HCEC 1CT (cell line): ENCODE data around the gene HDAC4.
"Not testable (repeated sequence)": the region's sequence is repeated elsewhere in the genome, so short reads cannot be mapped to it uniquely, and the experiment has no call there.

Experiments
- DNase-seq: peaks from one replicate; pipeline ENCODE4 v3.0.0-alpha.2; 2017

HDAC4 gene

DNA sequence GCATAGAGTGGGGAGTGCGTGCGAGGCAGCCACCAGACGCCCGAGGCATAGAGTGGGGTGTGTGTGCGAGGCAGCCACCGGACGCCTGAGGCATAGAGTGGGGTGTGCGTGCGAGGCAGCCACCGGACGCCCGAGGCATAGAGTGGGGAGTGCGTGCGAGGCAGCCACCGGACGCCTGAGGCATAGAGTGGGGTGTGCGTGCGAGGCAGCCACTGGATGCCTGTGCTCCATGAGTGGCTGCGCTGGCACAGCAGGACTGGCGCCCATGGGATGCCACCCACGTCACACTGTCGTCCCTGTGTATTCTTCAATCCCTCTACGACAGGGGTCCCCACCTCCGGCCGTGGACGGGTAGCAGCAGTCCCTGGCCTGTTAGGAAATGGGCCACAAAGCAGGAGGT lies 221.9 kb downstream of the HDAC4 start:
- DNase-seq, result no peak

DNA sequence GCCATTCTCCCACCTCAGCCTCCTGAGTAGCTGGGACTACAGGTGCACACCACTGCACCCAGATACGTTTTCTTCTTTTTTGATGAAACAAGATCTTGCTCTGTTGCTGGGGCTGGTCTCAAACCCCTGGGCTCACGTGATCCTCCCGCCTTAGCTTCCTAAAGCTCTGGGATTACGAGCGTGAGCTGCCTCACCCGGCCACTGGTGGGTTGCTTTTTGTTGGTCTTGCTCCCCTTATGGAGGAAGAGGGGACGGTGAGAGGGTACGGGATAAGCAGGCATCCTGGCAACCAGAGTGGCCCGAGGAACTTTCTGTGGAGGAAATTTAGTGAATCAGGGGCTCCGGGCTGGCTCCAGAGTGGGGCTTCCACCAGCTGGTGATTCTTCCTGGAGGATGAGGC lies 222.3 kb downstream of the HDAC4 start:
- no peak for DNase-seq

DNA sequence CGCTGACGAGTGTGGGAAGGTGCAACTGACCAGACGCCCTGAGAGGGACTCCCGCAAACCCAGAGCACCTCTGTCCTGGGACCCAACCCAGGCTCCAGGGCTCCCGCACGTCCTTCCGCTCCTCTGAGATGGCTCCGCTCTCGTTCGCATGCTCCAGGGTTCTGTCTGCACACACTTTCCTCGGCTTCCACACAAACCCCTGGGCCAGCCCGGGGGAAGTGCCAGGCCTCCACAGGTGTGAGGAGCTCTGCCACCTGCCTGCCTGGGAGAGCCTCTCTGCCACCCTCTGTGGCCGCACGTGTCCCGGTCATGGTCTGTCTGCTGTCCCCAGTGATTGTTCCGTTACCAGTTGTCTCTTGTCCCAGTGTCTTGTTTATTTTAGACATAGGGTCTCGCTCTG lies 222.9 kb downstream of the HDAC4 start:
- DNase-seq, result no peak

DNA sequence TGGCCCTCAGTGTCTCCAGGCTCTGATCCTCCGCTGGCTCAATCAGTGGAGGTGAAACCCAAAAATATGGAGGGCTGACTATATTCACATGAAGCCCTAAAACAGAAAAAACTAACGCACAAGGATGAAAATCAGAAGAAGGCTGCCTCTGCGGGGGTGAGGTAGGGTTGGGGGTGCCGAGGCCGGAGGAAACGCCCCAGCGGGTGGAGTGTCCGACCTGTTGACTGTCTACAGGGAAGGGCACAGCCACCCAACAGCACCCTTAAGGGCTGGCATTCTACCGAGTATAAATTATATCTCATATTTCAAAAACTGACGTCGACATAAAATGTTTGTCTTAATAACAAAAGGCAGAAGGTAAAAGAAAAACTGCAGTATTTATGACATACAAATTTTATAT lies 223.5 kb downstream of the HDAC4 start:
- DNase-seq, result no peak

DNA sequence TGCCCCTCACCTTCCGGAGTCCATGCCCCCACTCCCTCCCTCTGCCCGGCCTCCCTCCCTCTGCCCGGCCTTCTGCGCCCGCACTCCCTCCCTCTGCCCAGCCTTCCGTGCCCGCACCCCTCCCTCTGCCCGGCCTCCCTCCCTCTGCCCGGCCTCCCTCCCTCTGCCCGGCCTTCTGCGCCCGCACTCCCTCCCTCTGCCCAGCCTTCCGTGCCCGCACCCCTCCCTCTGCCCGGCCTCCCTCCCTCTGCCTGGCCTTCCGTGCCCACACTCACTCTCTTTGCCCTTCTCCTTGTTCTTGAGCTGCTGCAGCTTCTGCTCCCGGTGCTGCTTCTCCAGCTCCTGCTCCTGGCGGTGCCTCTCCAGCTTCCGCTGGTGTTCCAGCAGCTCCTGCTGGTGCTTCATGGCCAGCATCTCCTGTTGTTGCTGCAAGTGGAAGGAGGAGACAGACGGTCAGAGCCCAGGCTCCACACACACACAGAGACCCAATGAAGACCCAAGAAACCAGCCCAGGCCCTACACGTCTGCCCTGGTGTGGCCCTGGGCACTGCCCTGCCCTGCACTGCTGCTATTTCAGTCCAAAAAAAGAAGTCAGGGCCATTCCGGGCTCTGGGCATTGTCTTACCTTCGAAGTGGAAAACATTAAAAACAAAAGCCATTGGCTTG lies 224.5 kb downstream of the HDAC4 start:
- not testable (repeated sequence) for DNase-seq

DNA sequence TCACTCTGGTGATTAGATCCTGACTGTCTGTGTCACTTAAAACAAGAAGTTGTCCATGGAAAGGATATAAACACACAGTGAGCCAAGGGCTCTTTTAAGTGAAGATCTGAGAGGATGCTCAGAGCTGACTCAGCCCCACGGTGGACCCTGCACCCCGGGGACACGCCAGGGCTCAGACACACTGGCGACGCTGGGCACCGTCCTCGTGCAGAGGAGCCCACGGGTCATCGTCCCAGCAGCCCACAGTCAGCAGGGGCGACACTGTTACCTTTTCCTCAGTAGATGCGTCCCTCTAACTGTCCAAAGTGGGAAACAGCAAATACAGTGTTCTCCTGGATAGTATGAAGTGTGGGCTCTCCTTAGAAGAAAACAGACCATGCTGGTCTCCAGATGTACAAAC lies 225.6 kb downstream of the HDAC4 start:
- no peak for DNase-seq

DNA sequence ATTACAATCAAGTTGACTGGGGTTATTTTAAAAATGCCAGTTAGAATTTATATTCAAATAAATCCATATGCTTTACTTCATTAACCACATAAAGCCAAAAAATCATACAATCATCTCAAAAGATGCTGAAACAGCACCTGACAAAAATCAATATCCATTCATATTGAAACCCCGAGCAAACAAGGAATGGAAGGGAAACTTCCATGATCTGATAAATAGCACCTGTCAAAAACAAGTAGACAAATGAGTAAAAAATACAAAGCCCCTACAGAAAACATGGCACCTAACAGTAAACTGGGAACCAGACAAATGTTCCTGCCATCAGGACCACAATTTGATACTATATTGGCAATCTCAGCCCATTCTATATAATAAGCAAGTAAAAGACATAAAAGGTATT lies 227.5 kb downstream of the HDAC4 start:
- no peak for DNase-seq

DNA sequence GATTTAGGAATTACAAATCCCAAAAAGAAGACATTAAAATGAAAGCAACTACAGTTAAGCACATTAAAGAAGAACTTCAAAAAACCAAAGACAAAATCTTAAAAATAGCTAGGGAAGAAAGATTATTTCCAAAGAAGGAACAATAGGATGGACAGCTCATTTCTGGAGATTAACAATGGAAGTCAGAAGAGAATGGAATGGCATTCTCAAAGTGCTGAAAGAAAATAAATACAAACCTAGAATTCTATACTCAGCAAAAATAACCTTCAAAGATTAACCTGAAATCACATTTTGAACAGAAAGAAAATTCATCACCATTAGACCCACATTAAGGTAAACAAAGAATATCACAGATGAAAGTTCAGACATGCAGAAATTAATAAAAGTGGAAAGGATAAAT lies 229.2 kb downstream of the HDAC4 start:
- no peak for DNase-seq

DNA sequence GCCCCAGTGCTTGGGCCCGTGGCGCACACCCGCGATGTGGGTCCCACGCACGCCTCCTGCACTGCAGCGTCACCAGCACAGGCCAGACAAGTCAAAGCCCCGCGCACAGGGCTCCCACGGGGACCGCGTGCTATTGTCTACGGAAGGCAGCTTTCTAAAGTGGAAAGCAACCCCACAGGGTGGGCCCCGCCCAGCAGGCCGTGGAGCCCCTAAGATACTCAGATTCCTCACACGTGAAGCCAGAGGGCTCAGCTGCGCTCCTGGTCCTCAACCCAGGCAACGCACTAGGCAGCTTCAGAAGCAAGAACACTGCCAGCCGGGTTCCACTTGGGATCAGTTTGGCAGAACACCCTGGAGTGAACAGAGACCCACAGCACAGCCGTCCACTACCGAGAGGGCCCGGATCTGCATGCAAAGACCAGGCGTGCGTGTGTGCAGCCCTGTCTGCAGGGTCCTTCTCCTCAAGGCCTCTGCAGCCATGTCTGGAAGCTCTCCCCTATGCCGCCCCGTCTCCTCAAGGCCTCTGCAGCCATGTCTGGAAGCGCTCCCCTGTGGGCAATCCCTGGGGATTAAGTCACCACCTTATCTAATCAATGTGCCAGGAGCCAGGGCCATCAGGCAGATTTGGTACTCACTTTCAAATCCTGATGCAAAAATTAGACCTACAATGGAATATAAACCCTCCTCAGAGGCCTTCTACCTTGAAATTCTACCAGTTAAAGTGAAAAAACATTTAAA lies 231.3 kb downstream of the HDAC4 start:
- DNase-seq, result no peak

DNA sequence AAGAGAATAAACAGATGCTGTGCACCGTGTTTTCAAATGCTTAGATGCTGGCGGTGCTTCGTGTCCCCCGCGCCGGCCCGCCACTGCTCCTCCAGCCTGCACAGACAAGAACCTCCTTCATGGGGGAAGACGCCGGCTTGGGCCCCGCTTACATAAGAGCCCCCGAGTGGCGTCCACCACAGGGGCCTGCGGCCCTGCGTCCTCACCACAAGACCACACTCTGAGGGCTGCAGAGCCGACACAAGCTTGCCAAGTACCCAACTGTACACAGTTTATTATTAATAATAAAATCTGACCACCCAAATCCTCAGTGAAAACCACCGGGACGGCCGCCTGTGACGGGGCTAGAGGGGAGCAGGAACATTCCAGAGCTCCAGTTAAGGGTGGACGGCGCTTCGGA lies 232.2 kb downstream of the HDAC4 start:
- no peak for DNase-seq

DNA sequence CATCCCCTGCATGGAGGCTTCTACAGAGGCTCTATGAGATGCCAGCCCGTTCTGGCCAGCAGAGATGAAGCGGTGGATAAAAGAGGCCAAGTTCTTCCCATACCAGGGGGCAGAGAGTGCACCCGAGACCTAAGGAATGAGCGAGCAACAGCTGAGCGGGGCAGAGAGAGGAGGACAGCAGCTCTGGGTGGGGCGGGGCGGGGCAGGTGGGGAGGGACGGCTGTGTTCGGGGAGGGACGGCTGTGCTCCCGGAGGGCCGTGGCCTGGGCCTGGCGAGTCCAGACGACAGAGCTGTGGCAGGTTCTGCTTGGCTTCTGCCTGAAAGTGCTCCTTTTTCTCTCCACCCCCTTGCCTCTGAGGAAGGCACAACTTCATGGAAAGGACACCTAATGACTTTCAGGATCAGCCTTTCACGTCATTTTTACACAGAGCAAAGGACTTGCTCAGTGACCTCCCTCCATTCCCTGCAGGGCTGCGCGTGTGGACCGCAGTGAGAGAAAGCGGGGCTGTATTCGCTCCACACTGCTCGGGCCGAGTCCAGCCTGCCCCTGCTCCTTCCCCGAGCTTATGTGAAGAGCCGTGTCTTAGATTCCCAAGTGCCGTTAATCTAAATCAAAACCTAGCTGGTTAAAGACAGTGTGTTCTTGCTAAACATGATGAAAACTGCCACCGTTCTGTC lies 232.9 kb downstream of the HDAC4 start:
- no peak for DNase-seq

DNA sequence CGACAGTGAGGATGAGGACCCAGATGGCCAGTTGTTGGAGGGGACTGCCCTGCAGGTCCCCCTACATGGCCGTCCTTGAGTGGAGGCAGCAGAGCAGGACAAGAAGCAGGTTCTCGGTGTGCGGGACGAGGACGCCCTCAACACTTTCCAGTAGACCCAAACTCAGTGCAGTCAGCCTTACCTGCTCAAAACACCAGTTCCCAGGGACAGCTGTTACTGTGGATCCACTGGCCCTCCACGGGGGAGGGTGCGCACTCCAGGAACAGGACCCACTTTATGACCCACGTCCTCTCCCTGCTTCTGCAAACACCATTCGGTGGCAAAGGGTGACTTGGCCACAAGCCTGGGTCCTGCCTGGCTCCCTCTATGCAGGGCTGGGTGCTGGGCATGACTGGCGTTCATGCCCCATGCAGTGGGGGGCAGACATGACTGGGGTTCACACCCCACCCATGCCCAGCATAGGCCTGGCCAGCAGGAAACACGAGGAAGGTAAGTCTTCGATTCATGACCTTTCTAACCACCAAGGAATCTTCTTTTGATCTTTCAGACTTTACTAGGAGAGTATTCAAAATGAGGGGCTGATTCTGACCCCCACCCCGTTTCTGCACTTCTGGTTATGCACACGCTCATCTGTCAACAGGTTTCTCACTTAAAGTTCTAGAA lies 233.7 kb downstream of the HDAC4 start:
- no peak for DNase-seq

DNA sequence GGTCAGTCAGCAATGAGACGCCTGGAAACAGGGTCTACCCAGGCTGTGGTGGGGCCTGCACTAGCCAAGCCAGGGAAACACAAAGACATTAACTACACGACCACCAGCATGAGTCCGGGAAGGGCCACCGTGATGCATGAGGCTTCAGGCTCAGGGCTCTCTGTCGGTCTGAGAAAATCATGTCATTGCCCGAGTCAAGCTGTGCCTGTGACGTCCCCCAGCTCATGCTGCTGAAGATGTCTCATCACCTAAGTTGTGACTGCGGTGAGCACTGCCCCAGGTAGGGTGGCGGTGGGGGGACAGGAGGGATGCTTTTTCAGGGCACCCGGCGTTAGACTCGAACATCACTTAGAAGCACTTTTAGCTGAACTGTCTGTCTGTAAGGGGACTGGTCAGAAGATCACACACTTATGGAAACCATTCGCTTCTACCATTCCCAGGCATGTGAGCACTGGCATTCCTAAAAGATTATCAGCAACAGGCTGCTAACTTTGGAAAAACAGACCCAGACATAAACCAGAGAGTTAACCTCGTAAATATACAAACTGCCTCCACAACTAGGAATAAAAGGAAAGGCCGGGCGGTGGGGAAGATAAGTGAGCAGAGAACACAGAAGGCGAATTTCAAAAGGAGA lies 234.5 kb downstream of the HDAC4 start:
- DNase-seq, result no peak

DNA sequence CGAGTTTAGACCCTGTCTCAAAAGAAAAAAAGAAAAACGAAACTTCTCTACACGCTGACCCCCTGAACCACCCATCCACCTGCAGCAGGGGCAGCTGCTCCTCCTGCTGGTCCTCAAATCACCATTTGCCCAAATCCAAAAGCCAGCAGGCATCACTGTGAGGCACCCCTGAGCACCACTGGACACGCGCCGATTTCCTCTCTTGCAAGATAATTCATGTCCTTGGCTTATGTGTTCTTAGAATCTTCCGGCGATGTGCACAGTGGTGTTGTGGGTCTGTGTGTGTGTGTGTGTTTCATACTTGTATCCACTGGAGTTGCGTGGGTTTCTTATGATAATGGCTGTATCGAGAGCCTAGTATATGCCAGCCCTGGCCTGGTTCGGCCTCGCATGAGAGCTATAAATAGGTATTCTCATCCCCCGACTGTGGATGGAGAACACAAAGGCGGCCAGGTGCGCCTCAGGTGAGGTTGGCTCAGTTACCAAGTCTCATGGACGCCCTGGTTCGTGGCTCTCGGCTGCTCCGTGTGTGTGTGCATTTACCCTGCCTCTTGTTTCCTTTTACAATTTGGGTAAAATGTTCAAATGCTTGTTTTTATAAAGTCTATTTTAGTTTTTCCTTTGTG lies 235.5 kb downstream of the HDAC4 start:
- no peak for DNase-seq

DNA sequence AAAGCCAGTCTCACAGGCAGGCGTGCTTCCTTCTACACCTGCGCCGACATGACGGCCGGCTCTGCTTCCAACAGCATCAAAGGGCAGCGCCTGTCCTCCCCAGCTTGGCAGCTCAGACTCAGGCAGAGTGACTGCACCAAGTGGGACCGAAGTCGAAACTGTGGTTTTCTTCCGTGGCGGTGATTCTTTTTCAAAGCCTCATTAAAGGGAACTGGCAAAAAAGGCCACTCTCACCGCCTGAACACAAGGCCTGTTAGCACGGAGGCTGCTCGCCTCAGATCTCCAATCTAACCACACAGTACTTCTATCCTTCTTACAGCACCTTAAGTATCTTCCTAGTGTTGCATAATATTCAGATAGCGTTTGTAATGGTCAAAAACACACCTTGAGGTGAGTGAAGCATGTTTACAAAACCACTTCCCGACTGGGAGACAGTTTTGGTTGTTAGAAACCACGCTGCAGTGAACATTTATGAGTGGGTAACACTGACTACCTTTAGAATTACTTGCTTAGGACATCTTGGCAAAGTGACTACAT lies 236.4 kb downstream of the HDAC4 start:
- no peak for DNase-seq

DNA sequence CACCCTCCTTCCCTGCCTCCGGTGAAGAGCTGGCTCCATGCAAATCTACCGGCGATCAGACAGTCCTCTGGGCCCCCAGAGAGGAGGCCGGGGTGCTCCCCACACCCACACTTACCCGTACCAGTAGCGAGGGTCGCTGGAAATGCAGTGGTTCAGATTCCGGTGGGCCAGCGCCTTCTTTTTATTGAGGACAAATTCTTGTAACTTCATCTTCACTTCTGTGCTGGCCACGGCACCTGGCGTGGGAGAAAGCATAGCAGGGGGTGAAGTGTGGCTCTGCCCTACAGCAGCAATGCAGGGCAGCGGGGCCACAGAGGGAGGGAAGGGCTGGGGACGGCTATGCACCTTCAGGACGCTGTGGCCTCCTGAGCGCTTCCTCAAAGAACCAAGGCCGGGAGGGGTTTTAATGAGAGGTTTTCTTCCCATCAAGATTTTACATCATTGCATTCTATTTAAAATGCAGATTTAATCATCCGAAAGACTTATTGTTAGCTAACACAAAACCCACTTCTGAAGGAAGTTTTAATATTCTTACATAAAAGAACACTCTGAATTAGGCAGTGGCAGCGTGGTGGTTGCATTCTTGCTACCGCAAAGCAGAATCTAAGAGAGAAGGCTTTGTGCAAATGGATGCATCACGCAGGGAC lies 237.0 kb downstream of the HDAC4 start:
- no peak for DNase-seq

DNA sequence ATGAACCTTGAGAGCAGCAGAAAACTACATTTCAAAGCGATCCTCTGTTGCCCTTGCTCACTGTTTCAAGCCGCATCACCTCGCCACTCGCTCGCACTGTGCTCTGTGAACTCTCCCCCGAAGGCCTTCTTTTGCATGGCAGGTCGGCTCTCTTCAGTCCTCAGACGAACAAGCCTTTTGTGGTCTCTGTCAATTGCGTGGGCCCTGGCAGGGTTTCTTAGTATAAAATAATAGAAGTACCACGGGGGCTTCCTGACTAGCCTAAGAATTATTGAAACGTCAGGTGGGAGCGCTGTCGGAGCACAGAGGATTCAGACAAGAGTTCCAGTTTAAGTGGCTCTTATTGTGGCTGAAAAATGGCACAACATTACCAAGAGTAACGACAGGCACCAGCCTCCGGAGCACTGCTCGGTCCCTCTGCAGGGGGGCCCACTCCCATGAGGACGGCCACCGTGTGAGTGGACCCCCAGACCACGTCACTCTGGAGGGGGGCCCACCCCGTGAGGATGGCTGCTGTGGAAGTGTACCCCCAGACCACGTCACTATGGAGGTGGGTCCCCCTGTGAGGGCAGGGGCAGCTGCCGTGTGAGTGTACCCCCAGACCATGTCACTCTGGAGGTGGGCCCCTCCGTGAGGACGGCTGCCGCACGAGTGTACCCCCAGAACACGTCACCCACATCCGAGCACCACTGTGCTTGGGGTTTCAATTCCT lies 237.7 kb downstream of the HDAC4 start:
- no peak for DNase-seq

DNA sequence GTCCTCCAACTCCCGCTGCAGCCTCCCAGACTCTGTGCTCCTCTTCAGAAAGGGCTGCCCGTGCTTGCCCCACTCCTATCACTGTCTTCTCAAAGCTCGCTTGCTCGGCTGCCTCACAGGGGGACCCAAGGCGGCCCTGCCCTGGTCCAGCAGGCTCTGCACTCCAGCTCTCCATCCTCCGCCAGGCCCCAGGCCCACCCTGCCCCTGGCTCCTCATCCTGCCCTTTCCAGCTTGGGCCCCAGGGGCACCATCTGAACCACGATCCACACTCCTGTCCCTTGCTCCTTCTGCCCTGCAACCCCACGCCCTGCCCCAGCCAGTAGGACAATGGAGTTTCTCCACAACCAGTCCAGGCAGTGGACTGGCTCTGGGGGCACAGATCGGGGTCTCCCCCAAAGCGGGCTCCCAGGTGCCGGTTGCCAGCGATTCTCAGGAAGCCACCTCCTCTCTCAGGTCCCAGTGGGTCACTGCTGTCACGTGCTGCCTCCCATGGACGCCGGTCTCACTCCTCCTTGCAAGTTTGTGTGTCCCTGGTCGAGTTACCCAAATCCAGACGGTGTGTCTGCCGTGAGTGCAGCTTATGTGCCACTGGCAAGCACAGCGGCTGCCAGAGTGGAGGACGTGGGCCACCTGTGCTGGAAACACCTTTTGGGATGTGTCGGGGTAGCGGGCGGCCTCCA lies 238.5 kb downstream of the HDAC4 start:
- no peak for DNase-seq

DNA sequence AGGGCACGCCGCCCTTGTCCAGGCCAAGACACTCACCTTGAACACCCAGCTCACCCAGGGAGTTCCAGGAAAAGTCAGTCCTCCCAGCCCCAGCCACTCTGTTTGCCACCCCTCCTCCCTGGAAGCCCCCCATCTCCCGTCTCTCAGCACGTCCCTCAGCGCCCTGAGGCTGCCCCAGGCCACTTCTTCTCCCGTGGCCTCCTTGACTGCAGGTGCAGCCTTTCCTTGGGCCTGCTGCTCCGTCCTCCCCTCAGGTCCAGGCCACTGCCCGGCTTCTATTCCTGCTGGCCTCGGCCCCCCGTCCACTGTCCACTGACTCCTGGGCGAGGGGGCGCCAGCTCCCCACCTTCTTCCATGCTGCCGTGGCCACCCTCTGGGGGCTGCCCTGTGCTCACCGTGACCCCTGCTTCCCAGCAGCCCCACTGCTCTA lies 239.1 kb downstream of the HDAC4 start:
- no peak for DNase-seq
